Peyer's patch (tissue), 4 donors: ENCODE measurements around the gene SHKBP1. TPM values are rescaled to one million over a fixed set of nuclear protein-coding genes. Genes with fewer than 3 reads are reported as not detected.

Experiments
- DNase-seq, 3 donors: peaks; one replicate each; pipeline ENCODE4 v3.0.0-alpha.2; 2017 to 2019
- H3K27ac ChIP-seq, 4 donors: fragments of 200-600 bp; sonication (generic); one replicate each; pipeline ENCODE4 v1.5.1; 2016 to 2019
- H3K27me3 ChIP-seq, 2 donors: fragments of 200-600 bp; sonication (generic); one replicate each; pipeline ENCODE4 v1.5.1; 2019
- H3K36me3 ChIP-seq, 3 donors: fragments of 200-600 bp; sonication (generic); one replicate each; pipeline ENCODE4 v1.5.1; 2016 to 2019
- H3K4me1 ChIP-seq, 4 donors: fragments of 200-600 bp; sonication (generic); one replicate each; pipeline ENCODE4 v1.5.1; 2016 to 2019
- H3K4me3 ChIP-seq, 4 donors: fragments of 200-600 bp; sonication (generic); 1 replicate in 3 of 4; 2 replicates in 1 of 4; pipeline ENCODE4 v1.5.1; 2016 to 2019; ENCODE audit warnings: mild to moderate bottlenecking in 1 of 4
- H3K9me3 ChIP-seq, 4 donors: fragments of 200-600 bp; sonication (generic); one replicate each; pipeline ENCODE4 v1.5.1; 2016 to 2019; ENCODE audit warnings: mild to moderate bottlenecking in 1 of 4
- CTCF ChIP-seq, 6 experiments: fragments of 450-650 bp in 4 of 6; fragments of 200-600 bp in 2 of 6; sonication (generic) in 1 of 6; IDR thresholded peaks; one replicate each; pipeline ENCODE4 v1.5.1; 2017 to 2019; ENCODE audit warnings: antibody characterized with exemption in 6 of 6, mild to moderate bottlenecking in 3 of 6, moderate library complexity in 1 of 6
- POLR2A ChIP-seq, 2 donors: fragments of 450-650 bp; IDR thresholded peaks; one replicate each; pipeline ENCODE4 v1.5.1; 2017; ENCODE audit warnings: antibody characterized with exemption in 2 of 2, mild to moderate bottlenecking in 2 of 2, moderate library complexity in 2 of 2
- total RNA-seq, 4 donors: library from RNA; depleted of rRNA; stranded (reverse); fragments of >200 nt; gene quantifications; one replicate each; pipeline ENCODE4 v1.1.0, GENCODE V29; 2016

Gene SHKBP1
- total RNA-seq, 4 donors from 2014 or later = 73.4 to 121 (median 99.9) TPM

DNA sequence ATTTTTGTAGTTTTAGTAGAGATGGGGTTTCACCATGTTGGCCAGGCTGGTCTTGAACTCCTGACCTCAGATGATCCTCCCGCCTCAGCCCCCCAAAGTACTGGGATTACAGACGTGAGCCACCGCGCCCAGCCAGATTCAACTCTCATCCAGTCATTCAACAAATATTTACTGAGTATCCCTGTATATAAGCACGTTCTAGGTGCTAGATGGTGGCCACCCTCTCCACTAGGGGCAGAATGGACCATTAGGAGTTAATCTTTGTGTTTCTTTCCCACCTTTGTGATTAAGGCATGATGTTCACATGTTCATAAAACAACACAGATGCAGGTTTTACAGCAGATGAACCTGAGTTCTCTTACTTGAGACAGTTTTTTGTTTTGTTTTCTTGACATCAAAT lies 7.3 kb downstream of the SHKBP1 start:
- H3K27ac ChIP-seq = no peak overlapping the region
- H3K4me1 ChIP-seq = no peaks in the 10 kb centered on the region
- no peaks in the 10 kb centered on the region for H3K9me3 ChIP-seq
- H3K36me3 ChIP-seq = peaks cover 0 to 72% (median 0%) of the 10 kb centered on the region in 3 donors
- DNase-seq = no peak
- H3K4me3 ChIP-seq = no peak overlapping the region
- H3K27me3 ChIP-seq = no peaks in the 10 kb centered on the region
- TF ChIP-seq POLR2A (IDR thresholded peaks at IDR 0.05) (no peak), CTCF (IDR thresholded peaks at IDR 0.05) (no peak)

- no peak for DNase-seq
- TF ChIP-seq CTCF (IDR thresholded peaks at IDR 0.05) (no peak), POLR2A (IDR thresholded peaks at IDR 0.05) (no peak)
- no peaks in the 10 kb centered on the region for H3K4me1 ChIP-seq
- H3K27ac ChIP-seq = no peak overlapping the region
- peaks cover 0 to 69% (median 0%) of the 10 kb centered on the region in 3 donors for H3K36me3 ChIP-seq
- H3K9me3 ChIP-seq = no peaks in the 10 kb centered on the region
- H3K27me3 ChIP-seq = no peaks in the 10 kb centered on the region
- no peak overlapping the region for H3K4me3 ChIP-seq
Measured at GRCh38 chr19:40585241-40585981, 8.7 kb downstream of the SHKBP1 start.

DNA sequence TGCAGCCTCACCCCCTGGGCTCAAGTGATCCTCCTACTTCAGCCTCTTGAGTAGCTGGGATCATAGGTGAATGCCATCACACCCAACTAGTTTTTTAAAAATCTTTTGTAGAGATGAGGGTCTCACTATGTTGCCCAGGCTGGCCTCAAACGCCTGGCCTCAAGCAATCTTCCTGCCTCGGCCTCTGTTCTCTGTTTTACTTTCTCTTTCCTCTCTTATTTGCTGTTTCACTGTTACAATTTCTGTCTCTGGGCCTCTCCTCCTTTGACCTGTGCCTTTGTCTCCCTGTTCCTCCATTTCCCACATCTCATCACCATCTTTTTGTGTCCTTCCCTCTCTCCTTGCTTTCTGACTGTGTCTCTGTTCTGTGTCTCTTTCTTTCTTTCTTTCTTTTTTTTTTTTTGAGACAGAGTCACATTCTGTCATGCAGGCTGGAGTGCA lies 9.3 kb downstream of the SHKBP1 start:
- peaks cover 0 to 63% (median 0%) of the 10 kb centered on the region in 3 donors for H3K36me3 ChIP-seq
- H3K4me3 ChIP-seq = no peak overlapping the region
- H3K4me1 ChIP-seq = no peaks in the 10 kb centered on the region
- no peaks in the 10 kb centered on the region for H3K9me3 ChIP-seq
- H3K27ac ChIP-seq = no peak overlapping the region
- no peaks in the 10 kb centered on the region for H3K27me3 ChIP-seq
- no peak for TF ChIP-seq POLR2A (IDR thresholded peaks at IDR 0.05)
- no peak for TF ChIP-seq CTCF (IDR thresholded peaks at IDR 0.05)
- no peak for DNase-seq

GRCh38 chr19:40586611-40587010 lies 9.9 kb downstream of the SHKBP1 start:
- DNase-seq = no peak
- Histone ChIP-seq H3K9me3 (no peaks in the 10 kb centered on the region), H3K27ac (no peak overlapping the region), H3K4me3 (no peak overlapping the region), H3K27me3 (no peaks in the 10 kb centered on the region), H3K4me1 (no peaks in the 10 kb centered on the region), H3K36me3 (peaks cover 0 to 58% (median 0%) of the 10 kb centered on the region in 3 donors)
- TF ChIP-seq CTCF (IDR thresholded peaks at IDR 0.05) = no peak
- no peak for TF ChIP-seq POLR2A (IDR thresholded peaks at IDR 0.05)

GRCh38 chr19:40588110-40588854 lies 11.6 kb downstream of the SHKBP1 start:
- Histone ChIP-seq H3K9me3 (no peaks in the 10 kb centered on the region), H3K36me3 (peaks cover 0 to 41% (median 0%) of the 10 kb centered on the region in 3 donors), H3K27ac (no peak overlapping the region), H3K27me3 (no peaks in the 10 kb centered on the region), H3K4me1 (peaks cover 0 to 4% (median 0%) of the 10 kb centered on the region in 4 donors), H3K4me3 (no peak overlapping the region)
- DNase-seq = no peak
- no peak for TF ChIP-seq POLR2A (IDR thresholded peaks at IDR 0.05)
- TF ChIP-seq CTCF (IDR thresholded peaks at IDR 0.05) = no peak
